B cell (primary cell): ENCODE measurements around the gene NOL4L. TPM values are rescaled to one million over a fixed set of nuclear protein-coding genes. Genes with fewer than 3 reads are reported as not detected.

Experiments
- ATAC-seq: fragments of 200-7000 bp; cut with Tn5 transposase; one replicate; pipeline ENCODE4 v1.10.0; 2021; ENCODE audit warnings: low read depth, mild to moderate bottlenecking, moderate number of reproducible peaks, moderate library complexity
- CTCF ChIA-PET: fragments of 350-600 bp; sonication (Branson Sonifier 250); formaldehyde crosslinking; loops from one replicate; lab custom pipeline; 2021; ENCODE audit warnings: antibody characterized with exemption, inconsistent platforms; lab: Charles Lee
- POLR2A ChIA-PET: fragments of 350-600 bp; sonication (Branson Sonifier 250); formaldehyde crosslinking; loops from one replicate; lab custom pipeline; 2021; ENCODE audit warnings: antibody characterized with exemption; lab: Charles Lee
- DNase-seq: peaks from one replicate; pipeline ENCODE4 v3.0.0; 2013
- H2AFZ ChIP-seq: 2 replicates; pipeline ENCODE4 v1.6.1; 2012; ENCODE audit warnings: mild to moderate bottlenecking, low read depth, low read length; ENCODE audit not compliant: insufficient read depth, poor library complexity, severe bottlenecking
- H3K27ac ChIP-seq, 2 donors: 1 replicate in 1 of 2; 2 replicates in 1 of 2; pipeline ENCODE4 v1.5.1; 2012 to 2013; ENCODE audit warnings: low read length in 2 of 2, mild to moderate bottlenecking in 2 of 2, moderate library complexity in 1 of 2
- H3K27me3 ChIP-seq, 4 experiments: fragments of 200-600 bp in 1 of 4; sonication (generic) in 1 of 4; replicated peaks in 1 of 4; 1 replicate in 2 of 4; 2 replicates in 2 of 4; pipeline versions ENCODE4 v1.6.1 to v1.7.0; 2013 to 2016; ENCODE audit warnings: low read length in 3 of 4, mild to moderate bottlenecking in 2 of 4, mixed read lengths in 1 of 4, moderate library complexity in 1 of 4; ENCODE audit not compliant: insufficient read depth in 4 of 4, control insufficient read depth in 3 of 4; ENCODE audit errors: control extremely low read depth in 1 of 4
- H3K36me3 ChIP-seq, 2 experiments: replicated peaks in 1 of 2; 1 replicate in 1 of 2; 2 replicates in 1 of 2; pipeline versions ENCODE4 v1.6.1 to v1.7.1; 2013; ENCODE audit warnings: low read length in 1 of 2; ENCODE audit not compliant: insufficient read depth in 2 of 2, control insufficient read depth in 1 of 2; ENCODE audit errors: control extremely low read depth in 1 of 2, extremely low read depth in 1 of 2
- H3K4me1 ChIP-seq, 2 donors: fragments of 200-600 bp in 1 of 2; sonication (generic) in 1 of 2; 1 replicate in 1 of 2; 2 replicates in 1 of 2; pipeline versions ENCODE4 v1.5.1 to v1.6.1; 2013 to 2017; ENCODE audit warnings: low read length in 2 of 2; ENCODE audit not compliant: control insufficient read depth in 2 of 2, insufficient read depth in 2 of 2
- H3K4me2 ChIP-seq: replicated peaks from 2 replicates; pipeline ENCODE3; 2012; ENCODE audit warnings: mild to moderate bottlenecking, low read depth, low read length; ENCODE audit not compliant: poor library complexity, severe bottlenecking
- H3K4me3 ChIP-seq, 5 experiments: fragments of 200-600 bp in 1 of 5; sonication (generic) in 1 of 5; 1 replicate in 3 of 5; 2 replicates in 2 of 5; pipeline versions ENCODE4 v1.5.1 to v1.7.0; 2011 to 2016; ENCODE audit warnings: low read length in 4 of 5, mild to moderate bottlenecking in 4 of 5, low read depth in 2 of 5, control low read depth in 1 of 5, moderate library complexity in 1 of 5; ENCODE audit not compliant: insufficient read depth in 1 of 5; ENCODE audit errors: control extremely low read depth in 1 of 5, extremely low read depth in 1 of 5
- H3K79me2 ChIP-seq: fragments of 200-600 bp; sonication (generic); one replicate; pipeline ENCODE4 v1.6.0; 2016; ENCODE audit warnings: low read length; ENCODE audit not compliant: control insufficient read depth, insufficient read depth
- H3K9ac ChIP-seq: fragments of 200-600 bp; sonication (generic); 2 replicates; pipeline ENCODE4 v1.6.1; 2017; ENCODE audit warnings: mild to moderate bottlenecking, low read length, moderate library complexity
- H3K9me3 ChIP-seq, 3 donors: one replicate each; pipeline versions ENCODE4 v1.6.1 to v1.7.1; 2013; ENCODE audit warnings: low read length in 2 of 3; ENCODE audit not compliant: control insufficient read depth in 2 of 3, insufficient read depth in 1 of 3; ENCODE audit errors: control extremely low read depth in 1 of 3
- H4K20me1 ChIP-seq: 2 replicates; pipeline ENCODE4 v1.6.0; 2012; ENCODE audit warnings: mild to moderate bottlenecking, low read length; ENCODE audit not compliant: insufficient read depth, control insufficient read depth, poor library complexity, severe bottlenecking
- H3K27ac Mint-ChIP-seq: one replicate; pipeline ENCODE4 v1.8.0; 2021; ENCODE audit warnings: mixed read lengths
- H3K27me3 Mint-ChIP-seq: one replicate; pipeline ENCODE4 v1.8.0; 2021; ENCODE audit warnings: mixed read lengths
- H3K4me1 Mint-ChIP-seq: one replicate; pipeline ENCODE4 v1.8.0; 2021; ENCODE audit warnings: mixed read lengths
- H3K4me3 Mint-ChIP-seq: one replicate; pipeline ENCODE4 v1.8.0; 2021; ENCODE audit warnings: mixed read lengths
- H3K9me3 Mint-ChIP-seq: one replicate; pipeline ENCODE4 v1.8.0; 2022; ENCODE audit warnings: mixed read lengths; ENCODE audit not compliant: insufficient read depth
- EZH2 ChIP-seq: IDR thresholded peaks from 2 replicates; pipeline ENCODE4 v1.6.1; 2012; ENCODE audit warnings: borderline replicate concordance, low read depth, mild to moderate bottlenecking, moderate library complexity, low read length; ENCODE audit not compliant: insufficient read depth, poor library complexity, severe bottlenecking
- WGBS: methylation state at CpG from one replicate; pipeline ENCODE4 v1.1.5; 2013; ENCODE audit warnings: missing lambda C conversion rate; ENCODE audit not compliant: insufficient coverage; 5-methylcytosine and 5-hydroxymethylcytosine counted together
- intact Hi-C: fragments of 100-400 bp; cut with micrococcal nuclease; formaldehyde crosslinking; loops from one replicate; pipeline ENCODE4 v1.10.0; 2022
- polyA plus RNA-seq: library from polyadenylated mRNA; depleted of rRNA; stranded (reverse); fragments of >200 nt; gene quantifications from 2 replicates; pipeline ENCODE4 v1.2.3, GENCODE V29; 2012
- total RNA-seq, 2 donors: library from RNA; stranded (reverse); fragments of 120-200 nt in 1 of 2; gene quantifications; 1 replicate in 1 of 2; 2 replicates in 1 of 2; pipeline versions ENCODE4 v1.2.3 to v1.2.4, GENCODE V29; 2013 to 2022
- TF ChIP-seq, protein P1 (sequence below): fragments of 200-600 bp; IDR thresholded peaks from one replicate; pipeline ENCODE4 v1.8.0; 2022; ENCODE audit warnings: antibody characterized with exemption, mild to moderate bottlenecking

The NOL4L gene
- total and polyA plus RNA-seq, 2 donors (not counting 1 experiment from before 2014, with no cell fraction given): 6.5 to 7.9 TPM

DNA sequence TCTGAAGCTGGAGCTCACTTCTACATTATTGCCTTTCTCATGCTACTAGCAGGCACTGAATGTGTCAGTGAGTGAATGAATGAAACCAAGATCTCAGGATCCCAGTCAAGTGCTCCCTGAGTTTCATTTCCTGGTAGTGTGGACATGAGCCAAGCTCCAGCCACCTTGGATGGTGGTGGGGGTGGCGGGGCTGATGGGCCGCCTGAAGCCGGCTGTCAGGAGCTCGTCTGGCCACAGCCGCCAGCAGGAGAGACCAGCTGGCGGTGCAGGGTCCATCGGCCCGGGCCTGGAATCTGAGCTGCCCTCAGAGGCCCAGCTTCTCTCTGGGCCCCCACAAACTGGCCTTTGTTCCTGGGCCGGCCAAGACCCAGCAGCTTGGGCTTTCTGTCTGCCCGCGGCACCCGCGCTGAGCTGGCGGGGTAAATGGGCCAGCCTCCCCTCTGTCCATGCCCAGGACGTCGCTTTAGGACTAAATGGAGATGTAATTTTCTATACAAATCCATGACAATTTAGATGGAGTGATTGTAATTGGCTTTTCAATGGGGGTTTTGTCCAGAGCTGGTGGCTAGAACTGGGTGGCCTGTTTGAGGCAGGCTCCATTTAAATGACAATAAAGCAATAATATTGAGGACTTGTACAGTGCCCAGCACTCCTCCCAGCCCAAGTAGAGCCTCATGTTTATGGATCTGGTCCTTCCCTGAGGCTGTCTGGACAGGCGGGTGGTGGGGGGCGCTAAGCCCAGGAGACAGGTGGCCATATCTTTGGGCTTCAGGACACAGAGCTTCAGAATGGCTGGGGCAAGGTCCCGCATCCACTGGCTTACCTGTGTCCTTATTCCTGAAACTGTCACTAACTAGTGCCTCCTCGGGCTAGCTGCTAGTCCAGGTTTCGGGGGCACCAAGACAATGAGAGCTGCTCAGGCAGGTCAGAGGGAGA lies 43.5 kb downstream of the NOL4L start:
- H2AFZ ChIP-seq: no peak overlapping the region
- intact Hi-C loops: no loop called here
- H3K79me2 ChIP-seq: peaks cover 16% of the 10 kb centered on the region
- peaks cover 35% of the 10 kb centered on the region for H3K4me1 Mint-ChIP-seq
- no peak overlapping the region for H3K4me3 ChIP-seq
- WGBS: 96% methylated on average over 14 of the region's 21 CpGs
- no peaks in the 10 kb centered on the region for H3K9me3 Mint-ChIP-seq
- H3K4me3 Mint-ChIP-seq: no peak overlapping the region
- TF ChIP-seq EZH2: no peak
- TF ChIP-seq, protein P1, sequence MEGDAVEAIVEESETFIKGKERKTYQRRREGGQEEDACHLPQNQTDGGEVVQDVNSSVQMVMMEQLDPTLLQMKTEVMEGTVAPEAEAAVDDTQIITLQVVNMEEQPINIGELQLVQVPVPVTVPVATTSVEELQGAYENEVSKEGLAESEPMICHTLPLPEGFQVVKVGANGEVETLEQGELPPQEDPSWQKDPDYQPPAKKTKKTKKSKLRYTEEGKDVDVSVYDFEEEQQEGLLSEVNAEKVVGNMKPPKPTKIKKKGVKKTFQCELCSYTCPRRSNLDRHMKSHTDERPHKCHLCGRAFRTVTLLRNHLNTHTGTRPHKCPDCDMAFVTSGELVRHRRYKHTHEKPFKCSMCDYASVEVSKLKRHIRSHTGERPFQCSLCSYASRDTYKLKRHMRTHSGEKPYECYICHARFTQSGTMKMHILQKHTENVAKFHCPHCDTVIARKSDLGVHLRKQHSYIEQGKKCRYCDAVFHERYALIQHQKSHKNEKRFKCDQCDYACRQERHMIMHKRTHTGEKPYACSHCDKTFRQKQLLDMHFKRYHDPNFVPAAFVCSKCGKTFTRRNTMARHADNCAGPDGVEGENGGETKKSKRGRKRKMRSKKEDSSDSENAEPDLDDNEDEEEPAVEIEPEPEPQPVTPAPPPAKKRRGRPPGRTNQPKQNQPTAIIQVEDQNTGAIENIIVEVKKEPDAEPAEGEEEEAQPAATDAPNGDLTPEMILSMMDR: no peak
- H3K4me1 ChIP-seq: peaks cover 35 to 42% of the 10 kb centered on the region in 2 donors
- no peak for DNase-seq
- H3K9me3 ChIP-seq: no peaks in the 10 kb centered on the region
- POLR2A ChIA-PET: interaction anchor here (0.6 kb wide), 1 partner anchor 51 kb away, joined by 7 read pairs; no protein-coding TSS in a partner anchor
- CTCF ChIA-PET: interaction anchor here (9.0 kb wide), 1 partner anchor 19 kb away, joined by 99 read pairs; no protein-coding TSS in a partner anchor
- H3K4me2 ChIP-seq: no peak overlapping the region
- no peaks in the 10 kb centered on the region for H3K27me3 Mint-ChIP-seq
- H3K36me3 ChIP-seq: no peaks in the 10 kb centered on the region
- H3K9ac ChIP-seq: no peak overlapping the region
- H3K27ac ChIP-seq: no peak overlapping the region
- H4K20me1 ChIP-seq: no peaks in the 10 kb centered on the region
- no peak for ATAC-seq
- no peak overlapping the region for H3K27ac Mint-ChIP-seq
- no peaks in the 10 kb centered on the region for H3K27me3 ChIP-seq
